ENCODE data around the gene EVI5. TPM values are rescaled to one million over a fixed set of nuclear protein-coding genes. Genes with fewer than 3 reads are reported as not detected.
A peak's percentile ranks its signal among the peaks of the same experiment; 100 is the strongest.
"Not testable (repeated sequence)": the region's sequence is repeated elsewhere in the genome, so short reads cannot be mapped to it uniquely, and the experiment has no call there.

EVI5 gene
- total and polyA plus RNA-seq, 12 donors = 4.6 to 46.2 (median 24.6) TPM

GRCh38 chr1:92536980-92537884 lies 247.7 kb downstream of the EVI5 start:
- peak overlapping the region in 1 of 10 donors; percentile 55 for H3K27ac ChIP-seq
- no peak for ATAC-seq
- WGBS, 2 donors = 55 to 73% methylated on average over 2 of the region's 2 CpGs
- peaks cover 0 to 28% (median 0%) of the 10 kb centered on the region in 9 donors for H3K4me1 ChIP-seq
- H3K4me3 ChIP-seq = no peak overlapping the region
- peaks cover 0 to 6% (median 0%) of the 10 kb centered on the region in 9 donors for H3K36me3 ChIP-seq
- no peak for DNase-seq
- intact Hi-C loops (cut with DNase I) = no loop called here
- no peaks in the 10 kb centered on the region for H3K27me3 ChIP-seq
- TF ChIP-seq CTCF (IDR thresholded peaks at IDR 0.05) = no peak
- H3K9me3 ChIP-seq = peaks cover 0 to 10% (median 0%) of the 10 kb centered on the region in 11 donors

GRCh38 chr1:92536211-92536979 lies 248.5 kb downstream of the EVI5 start:
- no peaks in the 10 kb centered on the region for H3K36me3 ChIP-seq
- WGBS, 2 donors = 92 to 95% methylated on average over 5 of the region's 5 CpGs
- DNase-seq = no peak
- peaks cover 0 to 28% (median 0%) of the 10 kb centered on the region in 9 donors for H3K4me1 ChIP-seq
- ATAC-seq = no peak
- TF ChIP-seq CTCF (IDR thresholded peaks at IDR 0.05) = no peak
- peak overlapping the region in 1 of 10 donors; percentile 44 for H3K27ac ChIP-seq
- intact Hi-C loops (cut with DNase I) = no loop called here
- peaks cover 0 to 10% (median 0%) of the 10 kb centered on the region in 11 donors for H3K9me3 ChIP-seq
- H3K27me3 ChIP-seq = no peaks in the 10 kb centered on the region
- H3K4me3 ChIP-seq = no peak overlapping the region

- ATAC-seq; H3K27ac ChIP-seq; intact Hi-C loops (cut with DNase I); H3K36me3 ChIP-seq; H3K9me3 ChIP-seq; H3K27me3 ChIP-seq; DNase-seq; H3K4me3 ChIP-seq: not testable (repeated sequence)
- WGBS, 2 donors = 93 to 98% methylated on average over 4 of the region's 4 CpGs
- peaks cover 0 to 15% (median 0%) of the 10 kb centered on the region in 9 donors for H3K4me1 ChIP-seq
These were observed 252.5 kb downstream of the EVI5 start for GRCh38 chr1:92532371-92532770.

- H3K27ac ChIP-seq; ATAC-seq; H3K9me3 ChIP-seq; H3K27me3 ChIP-seq; intact Hi-C loops (cut with DNase I); H3K36me3 ChIP-seq; DNase-seq; H3K4me3 ChIP-seq: not testable (repeated sequence)
- H3K4me1 ChIP-seq = peaks cover 0 to 11% (median 0%) of the 10 kb centered on the region in 9 donors
- 94 to 97% methylated on average over 3 of the region's 3 CpGs for WGBS, 2 donors
These were observed 253.0 kb downstream of the EVI5 start for GRCh38 chr1:92531939-92532338.

- ATAC-seq = no peak
These were observed 257.2 kb downstream of the EVI5 start for GRCh38 chr1:92527670-92528069.

GRCh38 chr1:92524944-92525590 lies 259.8 kb downstream of the EVI5 start:
- ATAC-seq; H3K9me3 ChIP-seq; intact Hi-C loops (cut with DNase I); H3K4me1 ChIP-seq; H3K27me3 ChIP-seq; H3K27ac ChIP-seq; H3K4me3 ChIP-seq; DNase-seq: not testable (repeated sequence)
- peaks cover 0 to 19% (median 0%) of the 10 kb centered on the region in 9 donors for H3K36me3 ChIP-seq
- 93 to 97% methylated on average over 9 of the region's 9 CpGs for WGBS, 2 donors

More at GRCh38 chr1:92527670-92528069, 257.2 kb downstream of the EVI5 start:
- Histone ChIP-seq H3K4me3 (no peak overlapping the region), H3K27ac (no peak overlapping the region), H3K27me3 (no peaks in the 10 kb centered on the region), H3K36me3 (peaks cover 0 to 14% (median 0%) of the 10 kb centered on the region in 9 donors), H3K9me3 (no peaks in the 10 kb centered on the region), H3K4me1 (no peaks in the 10 kb centered on the region)
- TF ChIP-seq CTCF (IDR thresholded peaks at IDR 0.05) = no peak
- intact Hi-C loops (cut with DNase I) = no loop called here
- 99 to 100% methylated on average over 2 of the region's 2 CpGs for WGBS, 2 donors
- DNase-seq = no peak
